ENCODE measurements around the gene PPP6R3. TPM values are rescaled to one million over a fixed set of nuclear protein-coding genes. Genes with fewer than 3 reads are reported as not detected.

Gene PPP6R3
- polyA plus RNA-seq, 1 donor (not counting 4 experiments of a cell fraction or from before 2014, with no cell fraction given): 50.2 TPM

DNA sequence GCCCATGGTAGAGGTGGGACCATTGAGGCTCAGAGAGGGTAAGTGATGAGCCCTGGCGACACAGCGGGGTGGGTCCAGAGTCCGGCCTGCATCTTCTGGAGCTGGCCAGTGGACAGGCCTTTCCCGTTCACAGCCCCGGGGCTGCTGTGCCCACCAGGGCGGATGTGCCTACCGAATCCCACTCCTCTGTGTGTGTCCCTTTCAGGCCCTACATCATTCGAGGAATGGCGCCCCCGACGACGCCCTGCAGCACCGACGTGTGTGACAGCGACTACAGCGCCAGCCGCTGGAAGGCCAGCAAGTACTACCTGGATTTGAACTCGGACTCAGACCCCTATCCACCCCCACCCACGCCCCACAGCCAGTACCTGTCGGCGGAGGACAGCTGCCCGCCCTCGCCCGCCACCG, 11.9 kb upstream of the PPP6R3 start:
- Histone ChIP-seq H3K9me3 (ENCODE audit: control insufficient read depth, low read depth, low read length) (no peaks in the 10 kb centered on the region), H3K27ac (ENCODE audit: control insufficient read depth, insufficient read depth, low read length) (no peak overlapping the region), H3K9ac (ENCODE audit: control insufficient read depth, extremely low read depth, insufficient read depth, low read length) (no peak overlapping the region), H3K4me3 (ENCODE audit: control insufficient read depth in 2 of 3, extremely low read depth in 1 of 3, insufficient read depth in 2 of 3, low read depth in 1 of 3, low read length in 3 of 3) (no peak overlapping the region), H3K27me3 (ENCODE audit: control insufficient read depth, extremely low read depth, insufficient read depth, low read length) (no peaks in the 10 kb centered on the region), H3K4me2 (ENCODE audit: control insufficient read depth, extremely low read depth, insufficient read depth, low read depth, low read length) (no peak overlapping the region), H3K9me1 (ENCODE audit: control insufficient read depth, extremely low read depth, insufficient read depth, low read length) (no peaks in the 10 kb centered on the region), H2AFZ (ENCODE audit: control insufficient read depth, low read length) (no peak overlapping the region), H3K4me1 (ENCODE audit: control insufficient read depth, extremely low read depth, insufficient read depth, low read length) (no peaks in the 10 kb centered on the region), H3K36me3 (ENCODE audit: control insufficient read depth in 2 of 2, extremely low read depth in 1 of 2, insufficient read depth in 2 of 2, low read length in 2 of 2) (peaks cover 1 to 11% of the 10 kb centered on the region in 2 experiments), H3K79me2 (ENCODE audit: control insufficient read depth, insufficient read depth, low read length) (no peaks in the 10 kb centered on the region), H4K20me1 (ENCODE audit: control insufficient read depth, extremely low read depth, insufficient read depth, low read length) (no peaks in the 10 kb centered on the region)
- FAIRE-seq: no peak
- DNase-seq (ENCODE audit: low read depth, low spot score): no peak
- TF ChIP-seq EZH2 (IDR thresholded peaks at IDR 0.05; ENCODE audit: low read length): no peak
- TF ChIP-seq, protein P1, sequence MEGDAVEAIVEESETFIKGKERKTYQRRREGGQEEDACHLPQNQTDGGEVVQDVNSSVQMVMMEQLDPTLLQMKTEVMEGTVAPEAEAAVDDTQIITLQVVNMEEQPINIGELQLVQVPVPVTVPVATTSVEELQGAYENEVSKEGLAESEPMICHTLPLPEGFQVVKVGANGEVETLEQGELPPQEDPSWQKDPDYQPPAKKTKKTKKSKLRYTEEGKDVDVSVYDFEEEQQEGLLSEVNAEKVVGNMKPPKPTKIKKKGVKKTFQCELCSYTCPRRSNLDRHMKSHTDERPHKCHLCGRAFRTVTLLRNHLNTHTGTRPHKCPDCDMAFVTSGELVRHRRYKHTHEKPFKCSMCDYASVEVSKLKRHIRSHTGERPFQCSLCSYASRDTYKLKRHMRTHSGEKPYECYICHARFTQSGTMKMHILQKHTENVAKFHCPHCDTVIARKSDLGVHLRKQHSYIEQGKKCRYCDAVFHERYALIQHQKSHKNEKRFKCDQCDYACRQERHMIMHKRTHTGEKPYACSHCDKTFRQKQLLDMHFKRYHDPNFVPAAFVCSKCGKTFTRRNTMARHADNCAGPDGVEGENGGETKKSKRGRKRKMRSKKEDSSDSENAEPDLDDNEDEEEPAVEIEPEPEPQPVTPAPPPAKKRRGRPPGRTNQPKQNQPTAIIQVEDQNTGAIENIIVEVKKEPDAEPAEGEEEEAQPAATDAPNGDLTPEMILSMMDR (optimal IDR thresholded peaks at IDR 0.05 in 1 of 3, IDR thresholded peaks at IDR 0.05 in 1 of 3, conservative IDR thresholded peaks at IDR 0.05 in 1 of 3; ENCODE audit: extremely low read depth in 1 of 3, insufficient read depth in 2 of 3, low read length in 3 of 3): no peak
- dilution Hi-C loops (cut with MboI; ENCODE audit: extremely low pct_ligation_motif_present, low sequenced_read_pairs): no loop called here

DNA sequence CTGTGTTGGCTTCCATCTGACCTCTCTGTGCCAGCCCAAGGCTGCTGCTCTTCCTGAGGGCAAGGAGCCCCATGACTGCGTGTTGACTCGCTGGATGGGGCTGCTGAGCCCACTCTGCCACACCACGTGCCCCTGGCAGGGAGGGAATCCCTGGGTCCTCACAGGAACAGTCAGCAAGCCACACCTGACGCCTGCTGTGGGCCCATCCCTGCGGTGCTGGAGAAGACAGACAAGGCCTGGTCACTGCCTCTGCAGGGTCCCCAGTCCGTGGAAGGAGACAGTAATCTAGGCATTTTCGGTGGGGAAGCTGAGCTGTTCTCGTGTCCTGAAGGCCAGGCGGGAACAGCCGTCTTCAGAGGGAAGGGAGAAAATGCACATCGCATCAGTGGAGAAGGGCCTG, 10.6 kb upstream of the PPP6R3 start:
- Histone ChIP-seq H3K27ac (ENCODE audit: control insufficient read depth, insufficient read depth, low read length) (no peak overlapping the region), H3K4me1 (ENCODE audit: control insufficient read depth, extremely low read depth, insufficient read depth, low read length) (peaks cover 3% of the 10 kb centered on the region), H3K9me3 (ENCODE audit: control insufficient read depth, low read depth, low read length) (no peaks in the 10 kb centered on the region), H4K20me1 (ENCODE audit: control insufficient read depth, extremely low read depth, insufficient read depth, low read length) (no peaks in the 10 kb centered on the region), H3K79me2 (ENCODE audit: control insufficient read depth, insufficient read depth, low read length) (no peaks in the 10 kb centered on the region), H3K27me3 (ENCODE audit: control insufficient read depth, extremely low read depth, insufficient read depth, low read length) (no peaks in the 10 kb centered on the region), H3K4me2 (ENCODE audit: control insufficient read depth, extremely low read depth, insufficient read depth, low read depth, low read length) (no peak overlapping the region), H3K4me3 (ENCODE audit: control insufficient read depth in 2 of 3, extremely low read depth in 1 of 3, insufficient read depth in 2 of 3, low read depth in 1 of 3, low read length in 3 of 3) (no peak overlapping the region), H3K9me1 (ENCODE audit: control insufficient read depth, extremely low read depth, insufficient read depth, low read length) (no peaks in the 10 kb centered on the region), H3K9ac (ENCODE audit: control insufficient read depth, extremely low read depth, insufficient read depth, low read length) (no peak overlapping the region), H2AFZ (ENCODE audit: control insufficient read depth, low read length) (no peak overlapping the region), H3K36me3 (ENCODE audit: control insufficient read depth in 2 of 2, extremely low read depth in 1 of 2, insufficient read depth in 2 of 2, low read length in 2 of 2) (peaks cover 1 to 11% of the 10 kb centered on the region in 2 experiments)
- FAIRE-seq (no peak), DNase-seq (ENCODE audit: low read depth, low spot score) (no peak)
- dilution Hi-C loops (cut with MboI; ENCODE audit: extremely low pct_ligation_motif_present, low sequenced_read_pairs): no loop called here
- TF ChIP-seq EZH2 (IDR thresholded peaks at IDR 0.05; ENCODE audit: low read length): no peak
- TF ChIP-seq, protein P1 (optimal IDR thresholded peaks at IDR 0.05 in 1 of 3, IDR thresholded peaks at IDR 0.05 in 1 of 3, conservative IDR thresholded peaks at IDR 0.05 in 1 of 3; ENCODE audit: extremely low read depth in 1 of 3, insufficient read depth in 2 of 3, low read length in 3 of 3): no peak
